ENCODE data around the gene NPEPL1.

Gene NPEPL1

DNA sequence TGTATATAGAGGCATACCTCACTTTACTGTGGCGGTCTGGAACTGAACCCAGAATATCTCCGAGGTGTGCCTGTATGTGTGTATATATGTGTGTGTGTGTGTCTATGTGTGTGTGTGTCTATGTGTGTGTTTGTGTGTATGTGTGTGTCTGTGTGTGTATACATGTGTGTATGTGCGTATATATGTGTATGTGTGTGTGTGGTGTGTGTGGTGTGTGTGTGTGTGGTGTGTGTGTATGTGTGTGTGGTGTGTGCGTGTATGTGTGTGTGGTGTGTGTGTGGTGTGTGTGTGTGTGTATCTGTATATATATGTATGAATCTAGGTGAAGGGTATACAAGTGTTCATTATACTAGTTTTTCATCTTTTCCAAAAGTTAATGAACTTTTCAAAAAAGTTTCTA lies 4.2 kb upstream of the NPEPL1 start:
- FAIRE-seq = no peak

DNA sequence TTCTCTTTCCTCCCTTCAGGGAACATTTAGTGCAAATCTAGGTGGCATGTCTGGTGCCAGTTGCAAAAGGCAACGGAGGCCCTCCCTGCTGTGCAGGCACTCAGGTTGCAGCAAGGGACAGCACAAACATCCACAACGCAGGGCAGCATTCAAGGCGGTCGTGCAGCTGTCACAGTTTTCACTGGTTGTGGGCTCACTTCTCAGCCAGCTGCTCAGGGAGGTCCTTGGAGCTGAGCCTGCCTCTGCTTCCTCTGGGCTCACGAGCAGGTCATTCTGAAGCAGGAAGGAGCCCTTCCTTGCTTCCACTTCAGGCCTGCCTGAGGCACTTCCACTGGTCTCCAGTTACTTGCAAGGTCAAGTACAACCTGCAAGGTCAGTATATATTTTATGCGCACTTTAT lies 3.8 kb upstream of the NPEPL1 start:
- no peak for FAIRE-seq

DNA sequence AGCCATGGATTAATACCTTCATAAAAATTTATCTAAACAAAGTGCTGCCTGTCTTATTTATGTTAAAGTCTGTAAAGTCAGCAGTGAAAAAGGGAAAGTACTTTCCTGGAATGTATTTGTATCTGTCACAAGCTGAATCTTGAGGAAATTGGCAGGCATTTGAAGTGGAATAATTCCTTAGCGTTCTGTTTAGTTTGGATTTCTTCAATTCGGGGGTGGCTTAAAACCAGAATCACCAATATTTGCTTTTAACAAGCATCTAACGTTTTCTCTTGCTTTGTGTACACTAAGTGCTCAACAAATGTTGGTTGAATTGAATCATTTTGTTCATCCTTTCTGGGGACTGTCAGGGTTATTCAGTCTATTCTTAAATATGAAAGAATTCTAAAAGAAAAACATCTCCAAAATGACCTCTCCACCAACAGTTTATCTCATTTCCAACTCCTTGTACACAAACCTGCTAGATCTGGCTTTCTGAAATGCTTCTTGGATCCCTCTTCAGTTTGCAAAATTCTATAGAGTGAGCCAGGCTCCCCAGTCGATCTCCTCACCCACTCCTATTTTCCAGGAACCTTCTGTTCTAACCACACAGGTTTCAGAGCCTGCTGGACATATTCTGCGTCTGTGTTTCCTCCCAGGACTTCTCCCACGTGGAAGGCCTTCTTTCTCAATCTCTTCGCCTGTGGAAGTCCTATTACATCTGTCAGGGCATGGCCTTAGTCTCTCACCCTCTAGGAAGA lies 2.0 kb upstream of the NPEPL1 start:
- no peak for FAIRE-seq

DNA sequence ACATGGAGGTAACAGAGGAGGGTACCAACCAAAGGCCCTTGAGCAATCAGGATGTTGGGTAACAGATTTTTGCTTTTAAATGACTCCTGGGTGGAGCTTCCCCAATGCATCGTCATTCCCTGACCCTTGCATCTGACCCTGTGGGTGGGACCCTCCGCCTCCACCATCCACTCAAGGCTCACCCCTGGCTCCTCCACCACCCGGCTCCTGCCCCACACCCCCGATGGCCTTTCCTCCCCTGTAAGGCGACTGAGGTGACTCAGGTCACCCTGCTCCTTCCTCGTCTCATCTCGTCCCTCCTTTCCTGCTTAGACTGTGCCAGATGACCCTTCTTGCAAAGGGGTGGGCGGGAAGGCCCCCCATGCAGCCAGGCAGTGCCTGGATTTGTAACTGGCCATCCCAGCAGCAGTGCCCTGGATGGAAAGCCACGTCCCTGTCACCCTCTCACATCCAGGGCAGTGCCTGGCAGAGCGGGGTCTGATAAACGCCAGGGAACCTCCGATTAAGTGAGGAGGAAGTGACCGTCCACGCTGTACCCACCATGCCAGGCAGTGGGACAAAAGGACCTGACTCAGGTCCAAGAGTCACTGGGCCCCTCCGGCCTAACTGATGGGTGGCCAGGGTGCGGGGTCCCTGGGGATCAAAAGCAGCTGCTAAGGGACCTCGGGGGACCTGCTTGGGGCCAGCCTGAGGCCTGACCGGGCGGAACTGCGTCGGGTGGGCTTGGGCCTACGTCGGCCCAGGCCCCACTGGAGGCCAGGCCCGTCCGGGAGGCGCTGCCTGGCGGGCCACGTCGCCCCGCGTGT lies 624 bp upstream of the NPEPL1 start:
- FAIRE-seq = no peak

DNA sequence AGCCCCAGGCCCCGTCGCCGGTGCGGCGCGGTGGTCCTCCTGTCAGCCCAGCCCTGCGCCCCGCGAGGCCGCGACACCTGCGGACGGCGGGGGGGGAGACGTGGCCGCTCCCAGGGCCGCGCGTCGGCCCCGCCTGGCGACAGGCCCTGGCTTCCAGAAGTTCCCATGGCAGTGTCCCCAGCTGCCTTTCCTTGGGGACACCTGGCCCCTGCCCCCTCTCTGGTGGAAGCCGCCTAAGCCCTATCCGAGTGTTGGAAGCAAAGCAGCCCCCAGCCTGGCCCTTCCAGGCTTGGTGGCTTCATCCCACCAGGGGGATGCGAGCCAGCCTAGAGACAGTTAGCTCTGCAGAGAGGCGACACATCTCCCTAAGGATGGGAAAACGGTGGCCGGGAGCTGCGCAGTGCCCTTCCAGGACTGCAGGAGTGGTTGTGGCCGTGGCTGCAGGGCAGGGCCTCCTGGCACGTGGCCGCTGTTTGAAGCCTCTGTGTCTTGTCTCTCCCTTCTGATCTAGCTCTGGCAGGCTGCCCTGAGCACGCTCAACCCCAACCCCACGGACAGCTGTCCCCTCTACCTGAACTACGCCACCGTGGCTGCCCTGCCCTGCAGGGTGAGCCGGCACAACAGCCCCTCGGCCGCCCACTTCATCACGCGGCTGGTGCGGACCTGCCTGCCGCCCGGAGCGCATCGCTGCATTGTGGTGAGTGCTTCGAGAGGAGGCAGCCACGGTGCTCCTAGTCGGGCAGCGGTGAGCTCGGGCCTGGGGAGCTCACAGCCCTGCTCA lies 816 bp downstream of the NPEPL1 start:
- no peak for FAIRE-seq

DNA sequence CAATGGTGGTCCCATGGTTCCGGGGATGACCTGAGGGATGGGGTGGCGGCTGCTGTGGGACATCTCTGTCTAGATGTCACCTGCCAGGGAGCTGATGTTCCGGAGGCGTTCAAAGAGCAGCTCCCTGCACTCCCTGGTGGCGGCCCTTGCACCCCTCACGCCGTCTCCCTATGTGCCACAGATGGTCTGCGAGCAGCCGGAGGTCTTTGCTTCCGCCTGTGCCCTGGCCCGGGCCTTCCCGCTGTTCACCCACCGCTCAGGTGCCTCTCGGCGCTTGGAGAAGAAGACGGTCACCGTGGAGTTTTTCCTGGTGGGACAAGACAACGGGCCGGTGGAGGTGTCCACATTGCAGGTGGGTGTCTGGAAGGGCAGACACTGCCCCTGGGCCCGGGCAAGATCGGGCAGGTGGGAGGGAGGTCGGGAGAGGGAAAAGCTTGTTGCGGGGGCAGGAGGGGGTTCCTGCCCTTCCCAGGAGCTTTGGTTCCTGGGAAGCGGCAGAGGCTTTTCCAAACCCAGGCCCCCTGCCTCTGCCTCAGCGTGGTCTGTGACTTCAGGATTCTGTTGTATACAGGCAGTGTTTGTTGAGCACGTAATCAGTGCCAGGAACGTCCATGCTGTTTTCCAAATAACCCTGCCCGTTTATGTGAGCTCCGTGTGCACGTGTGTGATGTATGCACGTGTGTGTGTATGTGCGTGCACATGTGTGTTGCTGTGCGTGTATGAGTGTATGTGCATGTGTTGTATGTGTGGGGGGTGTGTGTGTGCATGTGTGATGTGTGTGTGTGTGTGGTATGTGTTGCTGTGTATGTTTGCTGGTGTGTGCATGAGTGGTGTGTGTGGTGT lies 1.9 kb downstream of the NPEPL1 start:
- no peak for FAIRE-seq

DNA sequence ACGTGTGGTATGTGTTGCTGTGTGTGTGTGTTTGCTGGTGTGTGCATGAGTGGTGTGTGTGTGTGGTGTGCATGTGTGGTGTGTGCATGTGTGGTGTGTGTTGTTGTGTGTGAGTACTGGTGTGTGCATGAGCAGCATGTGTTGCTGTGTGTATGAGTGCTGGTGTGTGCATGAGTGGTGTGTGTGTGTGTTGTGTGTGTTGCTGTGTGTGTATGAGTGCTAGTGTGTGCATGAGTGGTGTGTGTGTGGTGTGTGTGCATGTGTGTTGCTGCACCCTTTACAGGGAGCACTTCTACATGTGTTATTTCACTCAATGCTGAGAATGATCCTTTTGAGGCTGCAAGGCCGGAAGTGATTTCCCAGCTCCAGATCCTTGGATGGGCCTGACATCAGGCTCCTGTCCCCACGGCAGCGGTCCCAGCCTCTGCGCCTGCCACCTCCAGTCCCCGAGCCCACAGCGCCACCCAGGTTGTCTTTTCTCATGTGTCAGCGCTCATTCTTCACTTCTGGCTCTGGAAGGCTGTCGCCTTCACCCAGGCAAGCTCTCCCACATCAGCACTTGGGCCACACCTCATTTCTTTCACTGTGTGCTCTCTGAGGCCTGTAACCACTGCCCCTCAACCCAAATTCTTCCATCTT lies 2.6 kb downstream of the NPEPL1 start:
- FAIRE-seq = no peak

DNA sequence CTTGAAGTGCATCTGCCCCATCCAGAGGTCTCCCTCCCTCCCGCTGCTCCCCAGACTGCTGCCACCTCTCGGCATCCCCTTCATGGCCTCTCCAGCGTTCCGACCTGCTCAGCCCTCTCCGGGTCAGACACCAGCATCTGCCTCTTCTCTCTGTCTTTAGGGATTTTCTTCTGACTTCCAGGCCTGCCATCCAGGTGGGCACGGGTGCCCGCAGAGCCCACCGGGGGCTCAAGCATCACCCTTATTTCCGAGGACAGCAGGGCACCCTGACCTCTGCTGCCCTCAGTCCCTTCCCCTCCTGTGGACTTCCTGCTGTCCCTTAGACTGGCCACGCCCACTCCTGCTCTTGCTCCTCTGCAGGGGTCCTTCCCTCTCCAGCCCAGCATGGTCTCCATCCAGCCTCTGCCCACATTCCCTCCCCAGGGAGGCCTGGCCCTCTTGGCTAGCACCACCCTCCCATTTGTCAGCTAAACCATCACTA lies 3.3 kb downstream of the NPEPL1 start:
- no peak for FAIRE-seq

DNA sequence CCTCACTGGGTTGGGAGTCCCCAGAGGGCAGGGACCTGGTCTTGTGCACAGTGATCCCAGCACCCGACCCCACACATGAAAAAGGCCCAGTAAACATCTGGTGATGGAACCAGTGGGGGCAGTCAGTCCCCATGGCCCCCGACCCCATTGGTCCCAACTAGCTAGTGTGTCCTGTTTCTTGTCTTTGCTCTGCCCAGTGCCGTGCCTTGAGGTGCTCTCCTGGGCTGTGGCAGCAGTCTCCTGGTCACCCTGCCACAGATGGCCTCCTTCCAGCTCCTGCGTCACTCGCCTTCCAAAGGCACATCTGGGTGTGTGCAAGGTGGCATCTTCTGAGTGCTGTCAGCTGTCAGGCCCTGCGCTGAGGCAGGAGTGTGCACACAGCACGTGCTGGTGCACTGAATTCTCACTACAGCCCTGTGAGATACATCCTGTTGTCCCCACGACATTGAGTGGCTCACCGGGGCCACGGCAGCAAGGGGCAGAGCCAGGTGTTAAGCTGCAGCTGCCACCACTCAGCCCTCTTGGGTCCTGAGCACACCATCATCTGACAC lies 3.9 kb downstream of the NPEPL1 start:
- FAIRE-seq = no peak

DNA sequence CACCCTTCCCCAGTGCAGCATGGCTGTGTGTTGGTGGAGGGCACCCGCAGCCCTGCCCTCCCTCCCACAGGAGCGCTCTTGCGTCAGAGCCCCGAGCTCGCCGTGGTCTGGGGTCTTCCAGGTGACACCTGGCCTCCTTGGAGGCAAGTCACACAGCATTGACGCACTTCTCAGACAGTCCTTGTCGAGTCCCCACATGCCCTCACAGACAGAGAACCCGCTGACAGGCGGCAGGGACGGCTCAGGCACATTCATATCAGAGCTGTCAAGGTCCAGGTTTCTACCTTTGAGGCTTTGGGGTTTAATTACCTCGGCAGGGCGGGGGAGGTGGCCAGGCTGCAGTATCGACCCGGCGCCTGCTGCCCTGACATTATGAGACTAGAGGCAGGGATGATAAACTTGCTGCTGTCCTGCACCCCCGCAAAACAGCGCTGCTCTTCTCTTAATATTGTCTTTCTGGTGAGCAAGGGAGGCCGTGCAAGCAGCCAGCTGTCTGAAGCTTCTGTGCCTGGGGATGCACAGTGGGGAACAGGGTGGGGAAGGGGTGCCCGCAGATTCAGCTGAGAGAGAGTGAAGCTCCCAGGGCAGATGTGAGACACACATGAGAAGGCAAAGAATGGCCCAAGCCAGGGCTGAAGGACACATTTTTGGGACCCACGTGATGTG lies 4.7 kb downstream of the NPEPL1 start:
- no peak for FAIRE-seq

DNA sequence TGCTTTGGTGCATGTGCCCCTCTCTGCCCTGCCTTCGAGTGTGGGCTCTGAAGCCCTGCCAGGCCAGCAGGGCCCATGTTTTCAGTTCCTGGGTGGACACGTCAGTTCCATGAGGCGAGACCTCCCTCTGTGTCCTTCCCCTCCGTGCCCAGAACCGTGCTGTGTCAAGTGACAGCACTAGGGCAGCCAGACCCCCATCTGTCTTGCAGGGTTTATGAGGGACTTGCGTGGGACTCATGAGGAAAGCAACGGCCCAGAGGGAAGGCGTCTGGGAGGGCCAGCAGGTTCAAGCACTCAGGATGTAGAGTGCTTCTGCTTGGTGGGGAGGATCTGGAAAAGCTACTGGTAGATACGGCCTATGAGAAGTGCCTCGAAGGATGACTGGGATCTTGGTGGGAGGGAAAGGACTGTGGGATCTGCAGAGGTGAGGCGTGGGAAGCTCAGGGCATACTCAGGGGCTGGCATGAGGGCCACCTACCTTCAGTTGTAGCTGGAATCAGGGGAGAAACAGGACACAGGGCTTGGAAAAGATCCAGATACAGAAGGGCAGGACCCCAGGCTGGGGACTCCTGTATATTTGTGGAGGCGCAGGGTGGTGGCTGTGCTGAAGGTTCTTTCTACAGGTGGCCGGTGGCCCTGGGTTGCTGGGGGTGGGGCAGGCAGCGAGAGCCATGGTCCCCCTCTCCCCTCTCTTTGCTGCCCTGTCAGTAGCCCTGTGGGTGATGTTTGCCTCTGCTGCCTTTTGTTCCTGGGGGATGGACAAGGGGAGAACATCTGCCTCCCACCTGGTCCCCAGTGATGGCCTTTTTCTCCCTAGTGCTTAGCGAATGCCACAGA lies 5.5 kb downstream of the NPEPL1 start:
- FAIRE-seq = no peak

DNA sequence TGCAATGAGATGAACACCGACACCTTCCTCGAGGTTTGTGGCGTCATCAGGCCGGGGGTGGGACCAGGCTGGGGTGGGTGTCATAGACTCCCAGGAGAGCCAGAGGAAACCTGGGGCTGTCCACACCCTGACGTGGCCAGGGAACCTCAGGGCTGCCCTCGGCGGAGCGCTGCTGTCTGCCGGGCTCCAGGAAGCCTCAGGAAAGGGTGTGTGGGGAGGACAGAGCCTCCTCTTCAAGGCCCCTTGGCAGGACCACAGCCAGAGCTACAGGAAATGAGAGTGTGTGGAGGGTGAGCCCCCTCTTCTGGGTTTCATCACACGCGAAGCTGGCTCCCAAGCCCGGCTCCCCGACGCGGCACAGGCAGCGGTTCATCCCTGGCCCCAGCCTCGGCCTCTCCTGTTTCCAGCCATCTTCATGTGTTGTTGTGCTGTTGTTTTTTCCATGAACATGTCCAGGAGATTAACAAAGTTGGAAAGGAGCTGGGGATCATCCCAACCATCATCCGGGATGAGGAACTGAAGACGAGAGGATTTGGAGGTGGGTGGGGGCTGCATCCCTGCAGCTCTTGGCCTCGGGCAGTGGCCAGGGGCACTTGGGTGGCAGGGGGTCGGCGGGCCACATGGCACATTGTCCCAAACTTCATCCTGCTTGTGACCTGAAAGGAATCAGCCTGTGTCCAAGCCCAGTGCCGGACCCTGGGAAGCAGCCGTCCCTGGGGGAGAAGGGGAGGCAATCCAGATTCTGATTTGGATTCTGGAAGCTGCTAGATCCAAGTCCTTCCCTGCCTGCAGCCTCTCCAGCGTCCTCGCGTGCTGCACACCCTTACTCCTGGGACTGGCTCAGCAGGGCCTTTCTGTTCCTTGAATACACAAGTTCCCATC lies 6.4 kb downstream of the NPEPL1 start:
- no peak for FAIRE-seq

DNA sequence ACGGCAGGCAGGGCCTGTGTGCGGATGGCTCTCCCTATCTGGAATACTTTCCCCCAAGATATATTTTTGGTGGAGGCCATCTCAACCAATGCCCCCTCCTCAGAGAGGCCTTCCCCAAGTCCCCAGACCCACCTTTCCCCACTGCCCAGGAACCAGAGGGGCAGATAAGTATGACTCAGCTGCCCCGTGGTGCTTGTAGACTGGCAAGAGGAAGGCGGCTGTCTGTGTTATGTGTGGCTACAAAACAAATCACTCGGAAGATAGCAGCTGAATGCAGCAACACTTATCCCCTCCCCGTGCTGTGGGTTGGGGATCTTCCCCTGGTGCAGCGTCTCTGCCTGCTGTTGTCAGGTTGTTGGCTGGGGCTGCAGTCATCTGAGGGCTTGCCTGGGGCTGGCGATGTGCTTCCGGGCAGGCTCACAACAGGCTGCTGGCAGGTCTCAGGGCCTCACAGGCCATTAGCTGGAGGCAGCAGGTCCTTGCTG lies 7.1 kb downstream of the NPEPL1 start:
- FAIRE-seq = no peak

DNA sequence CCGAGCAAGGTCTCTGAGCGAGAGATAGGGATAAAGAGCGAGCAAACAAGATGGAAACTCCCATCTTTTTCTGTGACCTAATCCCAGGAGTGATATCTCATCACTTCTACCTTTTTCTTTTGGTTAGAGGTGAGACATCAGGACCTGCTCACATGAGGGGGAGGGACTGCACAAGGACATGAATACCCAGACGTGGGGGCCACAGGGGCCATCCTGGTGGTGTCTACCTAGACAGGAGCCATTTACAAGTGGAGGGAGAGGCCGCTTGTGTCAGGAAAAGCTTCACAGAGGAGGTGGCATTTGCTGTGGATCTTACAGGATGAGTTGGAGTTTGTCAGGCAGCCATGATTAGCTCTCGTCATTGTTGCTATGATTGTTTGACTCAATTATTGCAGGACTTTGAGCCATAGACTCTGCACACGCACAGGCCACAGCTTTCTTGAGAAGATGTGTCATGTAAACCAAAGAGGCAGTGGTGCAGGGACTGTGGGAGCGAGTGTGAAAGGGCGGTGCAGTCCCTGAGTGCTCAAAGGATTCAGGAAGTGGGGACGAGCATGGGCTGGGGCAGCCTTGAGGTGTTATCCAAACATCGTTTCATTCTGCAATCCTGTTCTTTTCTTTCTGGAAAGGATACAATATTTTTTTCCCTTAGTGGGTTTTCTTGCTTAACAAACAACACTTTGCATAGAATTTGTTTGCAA lies 7.7 kb downstream of the NPEPL1 start:
- no peak for FAIRE-seq

DNA sequence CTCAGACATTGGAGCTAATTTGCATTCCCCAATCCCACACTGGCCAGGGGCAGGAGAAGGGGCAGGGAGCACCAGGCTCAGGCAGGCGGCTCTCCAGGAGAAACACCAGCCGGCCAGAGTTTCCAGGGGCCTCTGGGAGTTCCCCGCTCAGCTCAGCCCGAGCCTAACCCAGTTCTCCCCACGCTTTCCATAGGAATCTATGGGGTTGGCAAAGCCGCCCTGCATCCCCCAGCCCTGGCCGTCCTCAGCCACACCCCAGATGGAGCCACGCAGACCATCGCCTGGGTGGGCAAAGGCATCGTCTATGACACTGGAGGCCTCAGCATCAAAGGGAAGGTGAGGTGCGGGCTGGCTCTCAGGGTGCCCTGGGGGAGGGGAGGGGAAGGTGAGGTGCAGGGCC lies 8.2 kb downstream of the NPEPL1 start:
- no peak for FAIRE-seq

DNA sequence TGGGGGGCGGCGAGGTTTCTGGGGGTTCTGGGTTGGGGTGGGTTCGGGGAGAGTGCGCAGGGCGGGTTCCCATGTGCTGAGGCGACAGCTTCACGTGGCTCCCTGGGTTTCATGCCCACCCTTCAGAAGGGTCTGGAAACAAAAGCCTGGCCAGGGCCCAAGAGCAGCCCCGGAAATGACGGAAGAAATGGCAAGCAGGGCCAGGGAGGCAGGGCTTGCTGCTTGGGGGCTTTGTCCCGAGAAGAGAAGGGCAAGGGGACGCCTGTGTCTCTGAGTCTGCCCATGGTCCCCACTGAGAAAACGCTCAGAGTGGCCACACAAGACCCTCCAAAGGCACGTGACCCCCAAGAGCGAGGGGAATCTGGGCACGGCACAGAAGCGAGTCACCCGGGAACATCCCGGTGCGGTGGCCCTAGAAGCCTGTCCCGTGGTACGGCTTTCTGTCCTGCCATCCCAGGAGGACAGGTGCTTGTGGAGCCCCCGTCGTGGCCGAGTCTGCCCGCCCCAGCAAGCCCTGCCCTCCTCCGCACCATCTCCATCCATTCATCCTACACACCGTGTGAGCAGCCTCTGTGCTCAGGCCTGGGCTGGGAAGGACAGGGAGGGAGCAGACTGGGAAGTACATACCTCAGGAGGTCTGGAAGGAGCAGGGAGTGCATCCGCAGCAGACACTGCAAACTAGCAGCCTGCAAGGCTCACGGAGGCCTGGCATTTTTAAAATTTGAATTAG lies 9.0 kb downstream of the NPEPL1 start:
- no peak for FAIRE-seq

DNA sequence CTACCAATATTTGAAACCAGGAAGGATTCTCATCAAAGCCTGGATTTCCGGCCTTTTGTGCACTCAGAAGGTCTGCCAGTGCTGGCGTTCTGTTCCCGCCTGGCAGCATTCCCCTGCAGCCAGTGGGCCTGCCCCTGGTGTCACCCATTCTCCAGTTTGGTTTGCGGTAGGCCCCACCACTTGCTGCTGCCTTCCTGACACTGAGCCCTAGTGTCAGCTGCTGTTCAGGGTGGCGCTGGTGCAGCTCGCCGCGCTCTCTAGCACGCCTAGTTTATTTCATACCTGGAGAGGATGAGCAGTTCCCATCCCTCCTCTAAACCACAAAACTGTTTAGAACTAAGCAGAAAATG lies 9.5 kb downstream of the NPEPL1 start:
- FAIRE-seq = no peak

All from islet of Langerhans (tissue), 1 donor.